Measurements from ENCODE around the gene MYCBP2.
"Not testable (repeated sequence)": the region's sequence is repeated elsewhere in the genome, so short reads cannot be mapped to it uniquely, and the experiment has no call there.

MYCBP2 gene

DNA sequence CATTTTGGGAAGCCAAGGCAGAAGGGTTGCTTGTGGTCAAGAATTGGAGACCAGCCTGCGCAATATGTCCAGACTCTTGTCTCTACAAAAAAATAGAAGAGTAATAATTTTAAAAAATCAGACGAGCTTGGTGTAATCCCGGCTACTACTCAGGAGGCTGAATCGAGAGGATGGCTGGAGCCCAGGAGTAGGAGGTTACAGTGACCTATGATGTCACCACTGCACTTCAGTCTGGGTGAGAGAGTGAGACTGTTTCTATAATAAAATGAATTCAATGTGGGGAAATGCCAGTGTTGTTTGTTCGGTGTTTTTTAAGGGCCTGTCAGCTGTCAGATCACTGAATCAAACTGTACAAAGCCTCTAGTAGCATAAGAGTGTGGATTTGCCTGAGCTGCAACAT is 298.7 kb downstream of the MYCBP2 start:
- DNase-seq (ENCODE audit: low read depth in 2 of 2) = no peak

DNA sequence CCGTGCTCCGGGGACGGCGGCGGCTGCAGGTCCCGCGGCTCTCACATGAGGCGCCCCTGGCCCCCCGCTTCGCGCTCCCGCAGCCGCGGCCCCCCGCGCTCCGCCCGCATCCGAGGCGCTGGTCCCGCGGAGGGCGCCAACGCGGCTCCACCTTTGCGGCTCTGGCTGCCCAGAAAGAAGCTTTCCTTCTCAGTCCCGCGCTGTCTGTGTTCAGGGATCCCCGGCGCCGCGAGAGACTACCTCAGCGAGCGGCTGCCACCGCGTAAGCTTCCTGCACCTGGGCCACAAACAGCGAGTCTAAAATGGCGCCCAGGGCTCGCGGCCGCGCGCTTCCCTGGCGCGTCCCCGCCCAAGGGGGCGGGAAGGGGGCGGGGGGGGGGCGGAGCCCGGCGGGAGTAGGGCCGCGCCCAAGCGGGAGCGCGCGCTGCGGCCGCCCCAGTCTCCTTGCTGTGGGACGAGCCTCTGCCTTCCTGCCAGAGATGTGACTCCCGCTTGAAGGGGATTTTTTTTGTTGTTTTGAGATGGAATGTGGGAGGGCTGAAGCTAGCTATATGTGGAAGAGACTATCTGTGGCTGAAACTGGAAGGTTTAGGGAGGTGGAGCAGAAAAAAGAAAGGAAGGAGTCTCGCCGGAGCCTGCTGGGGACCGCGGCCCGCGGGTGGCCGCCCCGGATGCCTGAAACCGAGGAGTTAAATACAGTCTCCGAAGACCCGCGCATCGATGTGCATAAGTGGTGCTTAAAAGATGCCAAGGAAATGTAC is 299.9 kb downstream of the MYCBP2 start, which contains the start of gene FBXL3:
Gene FBXL3 (minus strand): TSS at position 299 of the 761 bp plus-strand sequence. CDS start 5,299 bp downstream, outside the sequence.
- peak; percentile 61 to 71 for DNase-seq (ENCODE audit: low read depth in 2 of 2)

DNA sequence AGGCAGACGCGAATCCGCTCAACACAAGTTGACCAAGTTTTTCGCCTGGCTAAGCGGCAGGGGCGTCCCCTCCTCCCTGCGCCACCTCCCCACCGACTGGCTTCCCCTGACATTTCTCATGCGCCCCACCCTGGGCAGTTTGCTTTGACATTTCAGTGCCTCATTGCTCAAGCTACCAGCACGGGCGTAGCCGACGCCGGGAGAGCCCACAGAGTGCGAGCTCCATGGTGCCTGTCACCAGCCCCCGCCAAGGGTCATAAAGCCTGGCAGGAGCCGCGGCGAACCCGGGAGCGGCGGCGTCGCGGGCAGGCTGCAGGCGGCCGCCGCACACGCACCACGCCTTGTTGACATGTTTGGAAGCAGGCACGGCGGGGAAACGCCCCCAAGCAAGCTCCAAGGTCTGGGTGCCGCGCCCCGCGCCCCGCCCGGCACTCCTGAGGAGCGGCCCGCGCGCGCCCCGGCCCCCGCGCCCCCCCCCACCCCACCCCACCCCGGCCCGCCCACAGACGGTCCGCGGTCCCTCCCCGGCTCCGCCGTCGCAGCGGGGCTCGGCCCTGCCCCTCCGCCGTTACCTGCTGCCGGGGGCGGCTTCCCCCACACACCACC is 300.5 kb downstream of the MYCBP2 start:
- peak; percentile 52 to 54 for DNase-seq (ENCODE audit: low read depth in 2 of 2)

DNA sequence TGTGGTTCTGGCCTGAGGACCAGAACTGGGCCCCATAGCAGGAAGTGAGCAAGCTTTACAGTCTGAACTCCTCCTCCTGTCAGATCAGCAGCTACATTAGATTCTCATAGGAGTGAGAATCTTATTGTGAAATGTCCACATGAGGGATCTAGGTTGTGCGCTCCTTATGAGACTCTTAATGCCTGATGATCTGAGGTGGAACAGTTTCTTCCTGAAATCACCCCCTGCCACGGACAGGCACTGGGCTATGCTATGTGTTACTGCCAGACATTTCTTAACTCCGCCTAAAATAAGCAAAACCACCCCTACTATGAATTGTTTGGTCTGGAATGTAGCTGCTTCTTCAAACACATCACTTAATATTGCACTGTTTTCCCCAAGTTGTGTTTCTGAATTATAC is 304.6 kb downstream of the MYCBP2 start:
- DNase-seq (ENCODE audit: low read depth in 2 of 2) = no peak

DNA sequence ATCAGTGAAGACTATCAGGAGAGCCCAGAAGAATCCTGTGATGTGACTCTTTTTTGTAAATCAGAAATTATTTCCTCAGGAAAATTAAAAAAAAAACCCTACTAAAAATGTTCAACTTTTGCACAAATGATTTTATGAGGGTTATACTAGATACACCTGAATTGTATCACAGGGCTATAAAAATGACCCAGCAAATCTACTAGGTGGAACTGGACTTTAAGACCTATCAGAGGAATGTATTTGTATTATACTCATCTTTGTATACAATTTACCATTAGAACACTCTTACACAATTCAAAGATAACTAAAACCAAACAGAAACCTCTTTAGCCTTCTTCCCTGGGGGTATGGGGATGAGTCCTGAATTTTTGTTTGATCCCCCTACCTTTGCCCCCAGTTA is 307.1 kb downstream of the MYCBP2 start:
- no peak for DNase-seq (ENCODE audit: low read depth in 2 of 2)

DNA sequence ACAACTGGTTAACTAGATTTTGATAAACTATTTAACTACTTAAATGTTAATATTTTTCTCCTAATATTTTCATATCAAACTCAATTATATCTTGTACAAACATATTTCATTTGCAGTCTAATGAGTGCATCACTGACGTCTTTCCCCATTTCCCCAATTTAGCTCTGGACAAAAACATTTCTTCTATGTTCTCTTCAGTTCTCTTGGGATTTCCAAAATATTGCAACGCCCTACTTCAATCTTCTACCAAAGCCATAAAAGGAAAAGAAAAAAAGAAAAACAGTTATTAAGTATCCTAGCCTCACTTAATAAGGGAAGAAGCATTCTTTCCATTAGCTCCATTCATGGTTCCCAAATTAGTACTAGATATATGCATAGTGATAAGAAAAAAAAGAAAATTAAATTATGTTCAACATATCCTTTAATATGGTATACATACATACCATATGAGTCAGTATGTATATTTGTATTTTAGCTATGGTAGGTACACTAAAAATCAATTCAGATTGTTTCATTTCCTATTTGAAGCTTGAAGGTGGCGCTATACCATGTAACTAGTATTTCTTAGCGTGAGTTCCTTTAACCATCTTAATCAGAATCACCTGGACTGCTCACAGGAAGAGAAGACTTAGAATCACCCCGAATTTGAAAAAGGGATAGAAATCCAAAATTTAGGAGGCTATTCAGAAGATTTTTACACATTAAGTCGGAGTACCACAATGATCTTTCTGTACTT is 309.8 kb downstream of the MYCBP2 start:
- no peak for DNase-seq (ENCODE audit: low read depth in 2 of 2)

DNA sequence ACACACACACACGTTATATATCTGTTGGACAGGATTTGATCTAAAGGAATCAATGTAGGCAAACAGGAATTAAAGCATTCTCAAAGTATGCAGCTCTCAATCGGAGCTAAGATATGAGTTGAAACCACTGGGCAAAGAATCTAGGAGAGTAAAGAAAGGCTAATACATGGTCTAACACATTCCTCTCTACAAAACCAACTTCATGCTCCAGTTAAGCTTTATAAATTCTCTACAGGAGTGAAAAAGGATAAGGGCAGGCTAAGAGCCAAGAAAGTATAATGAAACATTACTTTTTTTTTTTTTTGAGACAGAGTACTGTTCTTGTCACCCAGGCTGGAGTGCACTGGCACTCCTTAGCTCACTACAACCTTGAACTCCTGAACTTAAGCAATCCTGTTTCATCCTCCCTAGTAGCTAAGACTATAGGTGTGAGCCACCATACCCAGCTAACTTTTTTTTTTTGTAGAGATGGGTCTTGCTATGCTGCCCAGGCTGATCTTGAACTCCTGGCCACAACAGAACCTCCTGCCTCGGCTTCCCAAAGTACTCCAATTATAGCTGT is 310.6 kb downstream of the MYCBP2 start:
- DNase-seq (ENCODE audit: low read depth in 2 of 2) = no peak

DNA sequence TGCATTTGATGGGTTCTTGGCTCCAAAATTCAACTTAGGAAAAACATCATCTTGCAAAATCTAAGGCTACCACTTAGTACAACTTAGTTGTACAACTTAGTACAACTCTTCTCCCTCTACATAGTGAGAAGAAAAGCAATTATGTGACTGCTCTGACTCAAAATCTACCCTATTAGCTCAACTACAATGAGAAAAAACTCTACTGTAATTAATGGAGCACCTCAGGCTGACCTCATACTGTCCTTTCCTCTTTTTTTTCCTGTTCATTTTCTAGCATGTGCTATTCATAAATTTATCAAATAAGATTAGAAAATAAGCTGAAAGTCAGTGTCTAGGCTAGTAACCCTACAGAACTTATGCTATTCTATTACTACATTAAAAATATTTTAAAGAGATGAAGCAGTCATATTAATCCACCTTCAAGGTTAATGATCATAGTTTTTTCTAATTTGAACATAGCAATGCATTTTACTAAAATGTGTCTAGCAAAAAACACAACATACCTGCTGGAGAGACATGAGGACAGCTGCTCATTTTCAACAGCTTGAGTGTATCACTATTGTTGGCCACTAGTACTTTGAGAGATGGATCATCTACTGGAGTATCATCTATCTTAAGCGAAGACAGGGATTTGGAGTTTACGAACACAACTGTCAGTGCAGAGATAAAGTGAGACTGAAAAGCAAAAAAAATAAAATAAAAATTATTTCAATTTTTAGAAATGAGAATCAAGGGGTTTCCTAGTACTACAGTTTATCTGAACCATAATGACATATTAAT is 311.8 kb downstream of the MYCBP2 start:
- no peak for DNase-seq (ENCODE audit: low read depth in 2 of 2)

DNA sequence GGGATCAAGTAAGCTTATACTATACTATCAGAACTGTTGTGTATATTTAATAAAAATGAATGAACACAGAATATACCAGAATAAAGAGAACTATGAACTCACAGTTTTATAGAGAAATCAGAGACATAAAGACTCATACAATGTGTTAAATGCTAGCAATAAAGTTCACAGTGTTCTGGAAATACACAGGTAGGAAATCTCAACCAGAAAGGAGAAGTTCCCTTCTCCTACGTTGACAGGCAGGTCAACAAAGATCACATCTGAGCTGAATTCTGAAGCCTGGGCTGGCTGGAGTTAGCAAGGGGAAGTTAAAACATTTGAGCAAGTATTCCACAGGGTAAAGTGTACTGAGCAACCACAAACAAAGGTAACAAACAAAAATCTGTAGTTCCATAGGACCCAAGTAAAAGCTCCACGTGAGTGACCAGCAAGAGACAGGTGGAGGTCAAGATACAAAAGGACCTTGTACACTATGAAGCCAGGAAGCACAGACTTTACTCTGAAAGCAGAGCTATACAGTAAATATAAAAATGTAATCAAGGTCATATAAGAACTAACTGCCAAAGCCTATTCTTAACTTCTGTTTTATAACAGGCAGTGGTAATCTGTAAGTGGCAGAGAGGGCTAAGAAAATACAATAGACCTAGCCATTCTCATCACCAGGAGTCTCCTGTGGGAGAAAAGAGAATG is 312.9 kb downstream of the MYCBP2 start:
- no peak for DNase-seq (ENCODE audit: low read depth in 2 of 2)

DNA sequence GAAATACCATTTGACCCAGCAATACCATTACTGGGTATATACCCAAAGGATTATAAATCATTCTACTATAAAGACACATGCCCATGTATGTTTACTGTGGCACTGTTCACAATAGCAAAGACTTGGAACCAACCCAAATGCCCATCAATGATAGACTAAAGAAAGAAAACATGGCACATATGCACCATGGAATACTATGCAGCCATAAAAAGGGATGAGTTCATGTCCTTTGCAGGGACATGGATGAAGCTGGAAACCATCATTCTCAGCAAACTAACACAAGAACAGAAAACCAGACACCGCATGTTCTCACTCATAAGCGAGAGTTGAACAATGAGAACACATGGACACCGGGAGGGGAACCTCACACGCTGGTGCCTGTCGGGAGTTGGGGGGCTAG is 317.2 kb downstream of the MYCBP2 start:
- not testable (repeated sequence) for DNase-seq (ENCODE audit: low read depth in 2 of 2)

DNA sequence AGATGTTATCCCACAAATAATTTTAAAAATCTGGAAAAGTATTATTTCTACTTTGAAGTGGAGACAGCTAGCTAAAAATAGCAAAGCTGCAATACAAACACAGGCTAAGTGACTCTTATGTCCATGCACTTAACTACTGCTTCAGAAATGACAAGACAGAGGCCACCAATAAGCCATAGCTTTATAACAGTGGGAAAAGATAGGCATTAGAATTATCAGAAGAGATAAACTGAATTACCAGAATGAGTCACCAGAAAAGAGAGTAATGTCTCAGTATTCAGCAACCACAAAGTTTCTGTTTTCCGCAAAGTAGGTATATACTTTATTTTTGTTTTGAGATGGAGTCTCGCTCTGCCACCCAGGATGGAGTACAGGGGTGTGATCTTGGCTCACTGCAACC is 317.9 kb downstream of the MYCBP2 start:
- DNase-seq (ENCODE audit: low read depth in 2 of 2) = no peak

DNA sequence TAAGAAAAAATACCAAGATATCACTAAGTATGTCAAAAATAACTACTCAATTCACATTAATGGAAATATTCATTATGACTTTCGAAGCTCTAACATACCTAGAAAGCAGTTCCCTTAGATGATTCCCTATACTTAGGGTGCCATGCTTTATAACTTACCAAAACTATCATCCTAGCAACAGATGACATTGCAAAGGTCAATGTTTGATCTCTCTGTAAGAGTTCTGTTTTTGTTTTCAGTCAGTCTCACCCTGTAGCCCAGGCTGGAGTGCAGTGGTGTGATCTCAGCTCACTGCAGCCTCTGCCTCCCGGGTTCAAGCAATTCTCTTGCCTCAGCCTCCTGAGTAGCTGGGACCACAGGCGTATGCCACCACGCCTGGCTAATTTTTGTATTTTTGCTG is 318.6 kb downstream of the MYCBP2 start:
- not testable (repeated sequence) for DNase-seq (ENCODE audit: low read depth in 2 of 2)

DNA sequence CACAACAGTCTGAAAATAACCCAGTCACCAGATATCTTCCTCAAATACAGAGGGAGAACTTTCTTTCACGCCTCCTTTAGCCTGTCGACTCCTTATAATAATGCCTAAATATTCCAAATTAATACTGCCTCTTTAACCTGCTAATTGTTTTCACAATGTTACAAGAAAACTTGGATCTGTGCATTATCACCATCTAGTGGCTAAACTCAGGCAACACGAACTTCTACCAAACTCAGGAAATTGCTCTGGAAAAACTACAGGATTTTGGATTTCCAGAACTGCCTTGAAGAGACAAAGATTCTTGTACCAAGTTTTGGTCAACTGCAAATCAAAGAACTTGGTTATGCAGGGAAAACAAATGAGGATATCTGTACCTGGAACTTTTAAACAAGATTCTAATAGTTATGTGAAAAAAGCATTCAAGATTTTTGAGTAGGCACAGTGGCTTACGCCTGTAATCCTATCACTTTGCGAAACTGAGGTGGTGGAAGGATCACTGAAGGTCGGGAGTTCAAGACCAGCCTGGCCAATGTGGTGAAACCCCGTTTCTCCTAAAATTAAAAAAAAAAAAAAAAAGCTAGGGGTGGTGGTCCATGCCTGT is 324.2 kb downstream of the MYCBP2 start:
- no peak for DNase-seq (ENCODE audit: low read depth in 2 of 2)

DNA sequence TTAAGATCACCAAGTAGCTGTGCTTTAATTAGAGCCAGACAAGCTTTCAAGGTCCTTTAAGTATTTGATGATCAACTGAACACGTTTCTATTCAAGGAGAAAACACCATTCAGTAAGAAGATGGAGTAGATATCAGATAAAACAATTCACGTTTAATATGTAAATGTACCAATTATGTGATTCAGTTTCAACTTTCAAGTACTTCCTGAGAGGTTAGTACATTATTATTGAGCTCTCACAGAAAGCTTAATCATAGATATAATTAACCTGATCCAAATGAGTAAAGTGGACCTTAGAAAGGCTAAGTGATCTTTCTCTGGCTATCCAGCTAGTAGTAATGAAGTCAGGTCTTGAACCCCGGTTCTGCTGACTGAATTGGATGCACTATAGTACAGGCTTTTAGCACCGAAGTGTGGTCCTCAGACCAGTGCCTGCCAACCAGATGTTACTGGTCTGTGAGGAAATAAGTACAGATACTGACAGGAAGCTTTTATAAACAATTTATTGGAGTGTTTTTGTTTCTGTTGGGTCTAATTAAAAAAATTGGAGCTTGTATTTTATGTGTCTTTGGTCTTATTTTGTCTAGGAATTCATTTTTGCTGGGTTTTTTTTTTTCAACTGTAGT is 324.8 kb downstream of the MYCBP2 start:
- DNase-seq (ENCODE audit: low read depth in 2 of 2) = no peak

DNA sequence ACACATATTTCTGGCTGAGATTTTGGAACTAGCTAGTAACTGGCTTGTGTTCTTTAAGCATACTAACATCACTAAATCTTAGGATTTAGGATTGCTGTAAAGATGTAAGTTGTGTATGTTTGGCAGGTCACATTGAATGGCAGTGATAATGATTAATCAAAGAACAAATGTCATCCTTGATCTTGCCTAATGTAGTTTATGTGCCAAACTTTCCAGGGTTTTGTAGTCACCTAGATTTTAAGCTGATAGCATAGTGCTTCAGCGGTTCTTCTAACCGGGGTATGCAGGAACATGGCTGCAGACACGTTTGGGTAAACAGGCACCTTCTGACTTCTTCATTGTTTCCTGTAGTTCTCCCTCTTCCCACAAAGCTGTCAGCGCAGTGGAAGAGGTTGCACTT is 325.4 kb downstream of the MYCBP2 start:
- DNase-seq (ENCODE audit: low read depth in 2 of 2) = no peak

DNA sequence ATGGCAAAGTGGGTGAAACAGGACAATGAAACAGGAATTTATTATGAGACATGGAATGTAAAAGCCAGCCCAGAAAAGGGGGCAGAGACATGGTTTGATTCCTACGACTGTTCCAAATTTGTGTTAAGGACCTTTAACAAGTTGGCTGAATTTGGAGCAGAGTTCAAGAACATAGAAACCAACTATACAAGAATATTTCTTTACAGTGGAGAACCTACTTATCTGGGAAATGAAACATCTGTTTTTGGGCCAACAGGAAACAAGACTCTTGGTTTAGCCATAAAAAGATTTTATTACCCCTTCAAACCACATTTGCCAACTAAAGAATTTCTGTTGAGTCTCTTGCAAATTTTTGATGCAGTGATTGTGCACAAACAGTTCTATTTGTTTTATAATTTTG is 326.4 kb downstream of the MYCBP2 start:
- DNase-seq (ENCODE audit: low read depth in 2 of 2) = no peak
